HepG2 (cell line): ENCODE data around the gene SLC1A5. TPM values are rescaled to one million over a fixed set of nuclear protein-coding genes. Genes with fewer than 3 reads are reported as not detected.
A peak's percentile ranks its signal among the peaks of the same experiment; 100 is the strongest.

ENCODE experiments used
- DMAP1 ChIP-seq: IDR thresholded peaks from 2 replicates; pipeline ENCODE4 v1.6.1; 2016
- HIVEP1 ChIP-seq: sonication (generic); formaldehyde crosslinking; IDR thresholded peaks from 2 replicates; pipeline ENCODE4 v1.4.0; 2020; ENCODE audit warnings: mild to moderate bottlenecking, missing genetic modification reagents
- KDM1A ChIP-seq: IDR thresholded peaks from 2 replicates; pipeline ENCODE4 v1.6.1; 2016; ENCODE audit warnings: missing compliant biosample characterization
- POLR2AphosphoS5 ChIP-seq: IDR thresholded peaks from 2 replicates; pipeline ENCODE4 v1.6.1; 2012; ENCODE audit warnings: low read depth, low read length
- RBFOX2 ChIP-seq: fragments of 200-400 bp; formaldehyde crosslinking; IDR thresholded peaks from 2 replicates; pipeline ENCODE4 v1.6.1; 2017; ENCODE audit warnings: low read depth, mild to moderate bottlenecking, low read length
- SAFB2 ChIP-seq: sonication (generic); formaldehyde crosslinking; IDR thresholded peaks from 2 replicates; pipeline ENCODE4 v1.5.1; 2020; ENCODE audit warnings: missing genetic modification reagents, low read depth, mild to moderate bottlenecking, borderline replicate concordance
- TAF1 ChIP-seq: sonication (generic); formaldehyde crosslinking; IDR thresholded peaks from 2 replicates; pipeline ENCODE4 v1.4.0; 2020; ENCODE audit warnings: missing genetic modification reagents
- YEATS4 ChIP-seq: sonication (generic); formaldehyde crosslinking; IDR thresholded peaks from 2 replicates; pipeline ENCODE4 v1.4.0; 2020; ENCODE audit warnings: missing genetic modification reagents, borderline replicate concordance
- ZIK1 ChIP-seq: sonication (generic); formaldehyde crosslinking; IDR thresholded peaks from 2 replicates; pipeline ENCODE4 v1.5.0; 2020; ENCODE audit warnings: mild to moderate bottlenecking, low read depth, missing genetic modification reagents, borderline replicate concordance
- ZMYM4 ChIP-seq: sonication (generic); formaldehyde crosslinking; IDR thresholded peaks from 2 replicates; pipeline ENCODE4 v1.8.1; 2023; ENCODE audit warnings: mild to moderate bottlenecking, missing genetic modification reagents
- ZNF333 ChIP-seq: sonication (generic); formaldehyde crosslinking; IDR thresholded peaks from 2 replicates; pipeline ENCODE4 v1.4.0; 2020; ENCODE audit warnings: mild to moderate bottlenecking, missing genetic modification reagents, borderline replicate concordance
- ZNF543 ChIP-seq: sonication (generic); formaldehyde crosslinking; IDR thresholded peaks from 2 replicates; pipeline ENCODE4 v1.4.0; 2020; ENCODE audit warnings: mild to moderate bottlenecking, missing genetic modification reagents
- polyA plus RNA-seq, 8 experiments: library from polyadenylated mRNA; depleted of rRNA in 3 of 8; stranded (reverse) in 7 of 8; unstranded in 1 of 8; fragments of >200 nt; fragmentation: Illumina TruSeq in 4 of 8; extraction: Trizol in 4 of 8; gene quantifications; 2 replicates each; pipeline versions ENCODE4 v1.2.1 to v1.2.3, GENCODE V29; 2011 to 2016; ENCODE audit warnings: low read depth in 4 of 8, missing spikeins in 1 of 8, mixed read lengths in 1 of 8; ENCODE audit not compliant: insufficient read depth in 1 of 8
- total RNA-seq, 5 experiments: library from RNA; depleted of rRNA; stranded (reverse); fragments of >200 nt; fragmentation: Illumina TruSeq; extraction: Trizol; gene quantifications; 2 replicates each; pipeline ENCODE4 v1.2.3, GENCODE V29; 2016; ENCODE audit warnings: low read depth in 1 of 5
- TF ChIP-seq, protein P1 (sequence below): sonication (generic); formaldehyde crosslinking; IDR thresholded peaks from one replicate; pipeline ENCODE4 v1.5.1; 2020; ENCODE audit warnings: mild to moderate bottlenecking, missing genetic modification reagents; ENCODE audit errors: not compliant biosample characterization
- TF ChIP-seq, protein P2 (sequence below): sonication (generic); formaldehyde crosslinking; conservative IDR thresholded peaks from 2 replicates; pipeline ENCODE4 v1.8.0; 2022; ENCODE audit warnings: mild to moderate bottlenecking, moderate library complexity, missing genetic modification reagents
- TF ChIP-seq, protein P3 (sequence below): sonication (generic); formaldehyde crosslinking; IDR thresholded peaks from 2 replicates; pipeline ENCODE4 v1.5.0; 2020; ENCODE audit warnings: missing genetic modification reagents
- TF ChIP-seq, protein P4 (sequence below): sonication (generic); formaldehyde crosslinking; IDR thresholded peaks from 2 replicates; pipeline ENCODE4 v1.5.0; 2020; ENCODE audit warnings: missing genetic modification reagents, mild to moderate bottlenecking, borderline replicate concordance

The SLC1A5 gene
- total and polyA plus RNA-seq, 2 of the 13 experiments (the other 11 are each of a cell fraction or from before 2014, with no cell fraction given) = 120 to 159 TPM

DNA sequence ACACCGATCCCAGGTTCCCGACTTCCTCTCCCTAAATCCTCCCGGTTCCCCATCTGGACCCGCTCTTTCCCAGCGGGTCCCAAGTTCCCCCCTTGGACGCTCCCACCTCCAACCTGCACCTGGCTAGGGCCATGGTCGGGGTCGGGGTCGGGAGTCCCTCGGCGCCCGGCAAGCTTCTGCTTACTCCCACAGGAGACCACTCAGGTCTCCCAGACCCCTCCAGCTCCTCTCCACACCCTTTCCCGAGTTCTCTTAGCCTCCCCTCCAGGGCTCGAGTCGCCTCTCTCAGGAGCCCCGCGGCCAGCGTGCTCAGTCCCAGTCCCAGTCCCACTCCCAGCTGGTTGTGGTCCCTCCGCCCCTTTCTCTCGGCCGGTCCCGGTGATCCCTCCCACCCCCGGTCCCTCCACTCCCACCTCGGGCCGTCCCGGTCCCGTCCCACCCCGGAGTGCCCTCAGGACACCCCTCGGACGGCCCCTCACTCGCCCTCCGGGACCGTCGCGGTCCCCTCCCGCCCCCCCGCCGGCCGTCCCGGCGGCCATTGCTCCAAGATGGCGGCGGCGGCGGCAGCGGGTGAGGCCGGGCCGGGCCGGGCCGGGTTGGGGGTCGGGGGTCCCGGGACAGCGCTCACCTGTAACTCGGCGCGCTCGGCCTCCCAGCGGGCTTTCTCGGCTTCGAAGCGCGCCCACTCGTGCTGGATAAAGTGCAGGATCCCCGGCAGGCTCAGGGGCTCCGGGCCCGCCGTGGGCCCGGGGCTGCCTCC lies 42.7 kb downstream of the SLC1A5 start, which contains the start of gene FKRP (continued):
- TF ChIP-seq, protein P1, sequence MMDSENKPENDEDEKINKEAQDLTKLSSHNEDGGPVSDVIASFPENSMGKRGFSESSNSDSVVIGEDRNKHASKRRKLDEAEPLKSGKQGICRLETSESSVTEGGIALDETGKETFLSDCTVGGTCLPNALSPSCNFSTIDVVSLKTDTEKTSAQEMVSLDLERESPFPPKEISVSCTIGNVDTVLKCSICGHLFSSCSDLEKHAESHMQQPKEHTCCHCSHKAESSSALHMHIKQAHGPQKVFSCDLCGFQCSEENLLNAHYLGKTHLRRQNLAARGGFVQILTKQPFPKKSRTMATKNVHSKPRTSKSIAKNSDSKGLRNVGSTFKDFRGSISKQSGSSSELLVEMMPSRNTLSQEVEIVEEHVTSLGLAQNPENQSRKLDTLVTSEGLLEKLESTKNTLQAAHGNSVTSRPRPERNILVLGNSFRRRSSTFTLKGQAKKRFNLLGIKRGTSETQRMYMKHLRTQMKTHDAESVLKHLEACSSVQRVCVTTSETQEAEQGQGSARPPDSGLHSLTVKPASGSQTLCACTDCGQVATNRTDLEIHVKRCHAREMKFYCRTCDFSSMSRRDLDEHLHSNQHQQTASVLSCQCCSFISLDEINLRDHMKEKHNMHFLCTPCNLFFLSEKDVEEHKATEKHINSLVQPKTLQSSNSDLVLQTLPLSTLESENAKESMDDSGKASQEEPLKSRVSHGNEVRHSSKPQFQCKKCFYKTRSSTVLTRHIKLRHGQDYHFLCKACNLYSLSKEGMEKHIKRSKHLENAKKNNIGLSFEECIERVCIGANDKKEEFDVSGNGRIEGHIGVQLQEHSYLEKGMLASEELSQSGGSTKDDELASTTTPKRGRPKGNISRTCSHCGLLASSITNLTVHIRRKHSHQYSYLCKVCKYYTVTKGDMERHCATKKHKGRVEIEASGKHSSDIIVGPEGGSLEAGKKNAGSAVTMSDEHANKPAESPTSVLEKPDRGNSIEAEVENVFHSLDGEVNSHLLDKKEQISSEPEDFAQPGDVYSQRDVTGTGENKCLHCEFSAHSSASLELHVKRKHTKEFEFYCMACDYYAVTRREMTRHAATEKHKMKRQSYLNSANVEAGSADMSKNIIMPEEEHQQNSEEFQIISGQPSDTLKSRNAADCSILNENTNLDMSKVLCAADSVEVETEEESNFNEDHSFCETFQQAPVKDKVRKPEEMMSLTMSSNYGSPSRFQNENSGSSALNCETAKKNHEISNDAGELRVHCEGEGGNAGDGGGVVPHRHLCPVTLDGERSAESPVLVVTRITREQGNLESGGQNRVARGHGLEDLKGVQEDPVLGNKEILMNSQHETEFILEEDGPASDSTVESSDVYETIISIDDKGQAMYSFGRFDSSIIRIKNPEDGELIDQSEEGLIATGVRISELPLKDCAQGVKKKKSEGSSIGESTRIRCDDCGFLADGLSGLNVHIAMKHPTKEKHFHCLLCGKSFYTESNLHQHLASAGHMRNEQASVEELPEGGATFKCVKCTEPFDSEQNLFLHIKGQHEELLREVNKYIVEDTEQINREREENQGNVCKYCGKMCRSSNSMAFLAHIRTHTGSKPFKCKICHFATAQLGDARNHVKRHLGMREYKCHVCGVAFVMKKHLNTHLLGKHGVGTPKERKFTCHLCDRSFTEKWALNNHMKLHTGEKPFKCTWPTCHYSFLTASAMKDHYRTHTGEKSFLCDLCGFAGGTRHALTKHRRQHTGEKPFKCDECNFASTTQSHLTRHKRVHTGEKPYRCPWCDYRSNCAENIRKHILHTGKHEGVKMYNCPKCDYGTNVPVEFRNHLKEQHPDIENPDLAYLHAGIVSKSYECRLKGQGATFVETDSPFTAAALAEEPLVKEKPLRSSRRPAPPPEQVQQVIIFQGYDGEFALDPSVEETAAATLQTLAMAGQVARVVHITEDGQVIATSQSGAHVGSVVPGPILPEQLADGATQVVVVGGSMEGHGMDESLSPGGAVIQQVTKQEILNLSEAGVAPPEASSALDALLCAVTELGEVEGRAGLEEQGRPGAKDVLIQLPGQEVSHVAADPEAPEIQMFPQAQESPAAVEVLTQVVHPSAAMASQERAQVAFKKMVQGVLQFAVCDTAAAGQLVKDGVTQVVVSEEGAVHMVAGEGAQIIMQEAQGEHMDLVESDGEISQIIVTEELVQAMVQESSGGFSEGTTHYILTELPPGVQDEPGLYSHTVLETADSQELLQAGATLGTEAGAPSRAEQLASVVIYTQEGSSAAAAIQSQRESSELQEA = peak; percentile 38
- TF ChIP-seq, protein P2, sequence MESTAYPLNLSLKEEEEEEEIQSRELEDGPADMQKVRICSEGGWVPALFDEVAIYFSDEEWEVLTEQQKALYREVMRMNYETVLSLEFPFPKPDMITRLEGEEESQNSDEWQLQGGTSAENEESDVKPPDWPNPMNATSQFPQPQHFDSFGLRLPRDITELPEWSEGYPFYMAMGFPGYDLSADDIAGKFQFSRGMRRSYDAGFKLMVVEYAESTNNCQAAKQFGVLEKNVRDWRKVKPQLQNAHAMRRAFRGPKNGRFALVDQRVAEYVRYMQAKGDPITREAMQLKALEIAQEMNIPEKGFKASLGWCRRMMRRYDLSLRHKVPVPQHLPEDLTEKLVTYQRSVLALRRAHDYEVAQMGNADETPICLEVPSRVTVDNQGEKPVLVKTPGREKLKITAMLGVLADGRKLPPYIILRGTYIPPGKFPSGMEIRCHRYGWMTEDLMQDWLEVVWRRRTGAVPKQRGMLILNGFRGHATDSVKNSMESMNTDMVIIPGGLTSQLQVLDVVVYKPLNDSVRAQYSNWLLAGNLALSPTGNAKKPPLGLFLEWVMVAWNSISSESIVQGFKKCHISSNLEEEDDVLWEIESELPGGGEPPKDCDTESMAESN (CRISPR knock-in tag) = 0 out of 2 replicates have a peak, but pooled peaks have one; percentile 27
- TF ChIP-seq YEATS4 (peak; percentile 60), ZNF333 (CRISPR knock-in tag) (peak; percentile 71; the same call in 1 of the 2 replicates), ZIK1 (CRISPR knock-in tag) (no peak; the same call in 1 of the 2 replicates), POLR2AphosphoS5 (0 out of 2 replicates have a peak, but pooled peaks have one; percentile 12), SAFB2 (CRISPR knock-in tag) (no peak), DMAP1 (CRISPR knock-in tag) (no peak; the same call in 1 of the 2 replicates), HIVEP1 (CRISPR knock-in tag) (no peak), KDM1A (CRISPR knock-in tag) (no peak), TAF1 (CRISPR knock-in tag) (peak; percentile 64), RBFOX2 (peak; percentile 84), ZNF543 (CRISPR knock-in tag) (0 out of 2 replicates have a peak, but pooled peaks have one; percentile 50), ZMYM4 (0 out of 2 replicates have a peak, but pooled peaks have one; percentile 15)
- TF ChIP-seq, protein P3, sequence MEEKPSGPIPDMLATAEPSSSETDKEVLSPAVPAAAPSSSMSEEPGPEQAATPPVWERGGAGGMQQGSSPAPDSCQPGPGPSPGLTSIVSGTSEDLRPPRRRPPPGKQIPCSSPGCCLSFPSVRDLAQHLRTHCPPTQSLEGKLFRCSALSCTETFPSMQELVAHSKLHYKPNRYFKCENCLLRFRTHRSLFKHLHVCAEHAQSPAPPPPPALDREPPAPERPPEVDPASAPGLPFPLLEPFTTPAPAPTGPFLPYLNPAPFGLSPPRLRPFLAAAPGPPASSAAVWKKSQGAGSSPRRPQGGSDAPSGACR (CRISPR knock-in tag) = 0 out of 2 replicates have a peak, but pooled peaks have one; percentile 50
- TF ChIP-seq, protein P4, sequence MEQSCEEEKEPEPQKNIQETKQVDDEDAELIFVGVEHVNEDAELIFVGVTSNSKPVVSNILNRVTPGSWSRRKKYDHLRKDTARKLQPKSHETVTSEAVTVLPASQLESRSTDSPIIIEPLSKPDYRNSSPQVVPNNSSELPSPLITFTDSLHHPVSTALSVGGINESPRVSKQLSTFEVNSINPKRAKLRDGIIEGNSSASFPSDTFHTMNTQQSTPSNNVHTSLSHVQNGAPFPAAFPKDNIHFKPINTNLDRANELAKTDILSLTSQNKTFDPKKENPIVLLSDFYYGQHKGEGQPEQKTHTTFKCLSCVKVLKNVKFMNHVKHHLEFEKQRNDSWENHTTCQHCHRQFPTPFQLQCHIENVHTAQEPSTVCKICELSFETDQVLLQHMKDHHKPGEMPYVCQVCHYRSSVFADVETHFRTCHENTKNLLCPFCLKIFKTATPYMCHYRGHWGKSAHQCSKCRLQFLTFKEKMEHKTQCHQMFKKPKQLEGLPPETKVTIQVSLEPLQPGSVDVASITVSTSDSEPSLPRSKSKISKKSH (CRISPR knock-in tag) = no peak
